Retina (tissue), 1 donor: ENCODE data around the gene DISC1.
"Not testable (repeated sequence)": the region's sequence is repeated elsewhere in the genome, so short reads cannot be mapped to it uniquely, and the experiment has no call there.

Experiments
- DNase-seq: peaks from one replicate; pipeline ENCODE4 v3.0.0-alpha.2; 2016

The DISC1 gene

DNA sequence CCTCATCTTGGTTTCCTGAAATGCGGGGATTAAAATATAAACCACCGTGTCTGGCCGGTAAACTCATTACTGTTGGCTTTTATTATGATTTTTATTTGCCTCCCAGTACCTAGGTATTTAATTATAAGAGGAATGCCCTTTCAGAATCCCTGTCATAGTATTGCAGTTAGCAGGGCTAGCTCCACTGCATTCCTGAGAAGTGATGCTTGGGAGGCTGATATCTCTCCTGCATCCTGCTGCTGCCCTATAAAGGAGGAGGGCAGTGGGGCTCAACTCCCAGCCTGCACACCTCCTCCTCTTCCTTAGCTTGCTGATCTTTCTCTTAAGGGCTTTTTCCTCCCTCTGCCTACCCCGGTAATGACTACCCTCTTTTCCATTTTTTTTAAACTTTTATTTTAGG is 19.9 kb upstream of the DISC1 start:
- DNase-seq, result no peak

DNA sequence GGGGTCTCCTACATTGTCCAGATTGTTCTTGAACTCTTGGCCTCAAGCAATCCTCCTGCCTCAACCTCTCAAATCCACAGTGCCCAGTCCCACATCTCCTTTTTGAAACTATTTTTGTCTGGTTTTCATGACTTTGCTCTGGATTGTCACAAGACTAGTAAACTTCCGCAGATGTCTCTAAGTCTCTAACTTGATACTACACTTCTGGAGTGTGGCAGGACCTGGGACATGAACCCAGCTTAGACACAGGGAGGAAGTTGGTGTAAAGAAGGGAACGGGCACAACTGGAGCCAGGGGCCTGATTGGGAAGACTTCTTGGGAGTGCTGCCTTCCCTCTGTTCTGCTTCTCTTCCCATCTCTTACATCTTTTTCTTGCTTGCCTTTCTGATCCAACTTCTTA is 16.2 kb upstream of the DISC1 start:
- no peak for DNase-seq

DNA sequence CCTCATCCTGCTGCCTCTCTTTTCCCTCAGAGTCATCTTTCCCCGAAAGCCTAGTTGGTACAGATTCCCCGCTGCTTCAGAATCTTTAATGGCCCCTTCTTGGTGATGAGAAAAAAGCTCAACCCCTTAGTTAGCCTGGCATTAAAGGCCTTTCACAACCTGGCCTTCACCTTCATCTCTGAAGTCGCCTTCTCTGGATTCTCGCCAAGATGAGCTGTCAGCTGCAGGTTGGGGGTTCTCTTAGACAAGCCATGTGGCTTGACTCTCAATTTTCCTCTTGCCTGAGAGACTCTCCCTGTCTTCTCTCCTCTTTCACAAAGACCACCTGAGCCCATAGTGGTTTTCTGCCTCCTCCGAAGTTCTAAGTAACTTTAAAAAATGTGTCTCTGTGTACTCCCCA is 15.5 kb upstream of the DISC1 start:
- DNase-seq, result no peak

DNA sequence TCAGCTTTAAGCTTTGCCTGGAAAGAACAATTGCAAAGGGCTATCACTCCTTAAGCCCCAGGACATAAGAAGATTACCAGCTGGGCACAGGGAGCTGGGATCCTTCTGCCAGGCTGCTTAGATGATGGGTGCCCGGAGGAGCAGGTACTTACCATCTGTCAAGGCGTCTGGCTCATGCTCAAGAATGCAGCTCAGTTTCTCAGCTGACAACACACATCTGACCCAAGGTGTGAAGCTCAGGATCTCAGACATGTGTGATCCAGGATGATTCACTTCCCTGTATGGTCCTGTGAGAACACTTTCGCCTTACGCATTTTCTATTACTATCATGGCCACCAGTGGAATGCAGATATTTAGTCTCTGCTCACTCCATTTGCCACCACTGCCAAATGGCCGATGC is 14.7 kb upstream of the DISC1 start:
- DNase-seq, result no peak

DNA sequence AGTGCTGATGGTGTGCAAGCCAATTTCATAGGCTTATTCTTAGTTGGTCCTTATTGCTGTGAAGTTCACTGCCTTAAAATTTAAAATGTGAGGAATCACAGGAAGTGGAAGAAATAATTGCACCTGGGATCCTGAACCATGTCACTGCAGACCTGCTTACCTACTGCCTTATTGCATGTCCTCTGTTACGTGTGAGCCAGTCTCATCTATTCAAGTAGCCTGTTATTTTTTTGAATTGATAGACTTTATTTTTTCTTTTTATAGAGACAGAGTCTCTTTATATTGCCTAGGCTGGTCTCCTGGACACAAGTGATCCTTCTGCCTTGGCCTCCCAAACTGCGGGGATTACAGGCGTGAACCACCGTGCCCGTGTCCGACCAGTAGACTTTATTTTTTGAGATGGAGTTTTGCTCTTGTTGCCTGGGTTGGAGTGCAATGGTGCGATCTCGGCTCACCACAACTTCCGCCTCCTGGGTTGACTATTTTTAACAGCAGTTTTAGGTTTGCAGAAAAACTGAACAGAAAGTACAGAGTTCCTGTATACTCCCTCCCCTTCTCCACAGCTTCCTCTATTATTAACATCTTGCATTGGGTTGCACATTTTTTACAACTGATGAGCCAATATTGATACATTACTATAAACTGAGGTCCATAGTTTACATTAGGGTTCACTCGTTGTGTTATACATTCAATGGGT is 14.0 kb upstream of the DISC1 start:
- DNase-seq, result no peak

DNA sequence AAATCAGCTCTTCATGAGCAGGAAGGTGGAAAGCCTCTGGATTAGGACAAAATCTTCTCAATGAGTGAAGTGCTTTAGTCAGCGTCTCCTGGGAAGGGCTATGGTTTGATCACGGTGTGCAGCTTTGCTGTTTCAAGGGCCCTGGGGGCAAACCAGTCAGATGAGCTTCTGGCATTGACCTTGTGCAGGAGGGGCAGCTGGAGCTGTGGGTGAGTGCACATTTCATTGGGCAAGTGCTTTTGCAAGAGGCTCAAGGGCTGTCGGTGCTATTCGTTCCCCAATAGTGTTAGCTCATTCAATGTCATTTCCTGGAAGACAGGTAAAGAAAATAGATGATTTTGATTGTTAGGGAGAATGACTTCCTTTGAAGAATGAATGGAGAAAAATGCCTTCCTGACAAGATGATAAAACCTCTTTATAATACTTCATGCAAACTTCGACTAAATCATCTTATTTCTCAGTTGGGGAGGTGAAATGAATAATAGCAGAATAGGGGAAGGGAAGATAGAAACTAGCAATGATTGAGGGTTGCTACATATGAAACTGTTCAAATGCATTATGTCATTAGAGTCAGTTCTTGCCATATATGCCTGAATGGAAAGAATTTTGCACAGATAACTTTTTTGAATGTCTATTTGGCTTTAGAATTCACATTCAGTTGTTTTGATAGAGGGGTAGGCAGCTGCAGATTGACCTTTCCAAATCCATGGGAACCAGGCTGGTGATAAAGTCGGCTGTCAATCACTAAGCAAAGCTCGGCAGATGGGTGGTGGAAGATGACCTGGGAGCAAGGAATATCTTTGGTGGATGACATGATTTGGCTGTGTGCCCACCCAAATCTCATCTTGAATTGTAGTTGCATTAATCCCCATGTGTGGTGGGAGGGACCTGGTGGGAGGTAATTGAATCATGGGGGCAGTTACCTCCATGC is 12.9 kb upstream of the DISC1 start:
- no peak for DNase-seq

DNA sequence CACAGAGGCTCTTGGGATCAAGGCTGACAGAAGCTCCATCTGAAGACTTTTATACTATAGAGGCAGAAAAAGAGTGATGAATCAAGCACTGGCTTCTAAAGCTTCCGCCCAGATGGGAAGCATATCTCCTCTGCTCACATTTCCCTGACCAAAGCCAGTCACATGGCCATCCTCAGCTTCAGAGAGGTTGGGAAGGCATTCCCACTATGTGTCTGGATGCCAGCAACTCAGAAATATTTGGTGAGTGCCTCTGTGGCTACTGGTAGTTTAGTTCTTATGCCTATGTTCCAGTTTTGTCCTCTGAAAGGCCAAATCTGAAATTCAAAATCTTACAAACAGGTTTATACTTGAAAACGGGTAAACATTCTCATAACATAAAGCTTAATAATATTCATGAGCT is 9.9 kb upstream of the DISC1 start:
- no peak for DNase-seq

DNA sequence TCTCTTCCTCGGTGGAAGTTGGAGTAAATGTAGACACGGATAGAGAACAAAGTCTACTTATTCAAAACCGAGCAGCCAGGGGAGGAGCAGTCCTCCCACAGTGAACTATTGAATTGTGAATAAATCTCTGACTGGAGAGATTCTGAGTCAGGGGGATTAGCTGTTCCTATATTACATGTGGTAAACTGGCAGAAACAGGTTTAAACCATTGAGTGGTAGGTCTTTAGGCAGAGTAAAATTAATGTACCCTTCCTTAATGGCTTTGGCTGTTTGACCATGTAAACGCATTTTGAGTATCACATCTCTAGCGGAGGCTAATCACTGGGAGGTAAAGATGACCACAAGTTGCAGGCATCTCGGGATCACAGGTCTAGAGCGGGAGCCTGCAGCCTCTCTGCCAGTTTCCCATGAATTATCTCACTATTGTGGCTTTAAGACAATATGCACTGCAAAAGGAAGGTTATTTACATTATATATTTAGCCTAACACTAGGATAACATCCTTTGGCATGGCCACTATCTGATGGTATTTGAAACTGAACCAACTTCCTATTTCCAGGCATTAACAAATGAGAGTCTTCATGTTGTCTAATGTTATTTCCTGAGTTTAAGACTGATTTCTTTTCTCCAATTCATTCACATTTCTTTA is 7.9 kb upstream of the DISC1 start:
- DNase-seq, result no peak

DNA sequence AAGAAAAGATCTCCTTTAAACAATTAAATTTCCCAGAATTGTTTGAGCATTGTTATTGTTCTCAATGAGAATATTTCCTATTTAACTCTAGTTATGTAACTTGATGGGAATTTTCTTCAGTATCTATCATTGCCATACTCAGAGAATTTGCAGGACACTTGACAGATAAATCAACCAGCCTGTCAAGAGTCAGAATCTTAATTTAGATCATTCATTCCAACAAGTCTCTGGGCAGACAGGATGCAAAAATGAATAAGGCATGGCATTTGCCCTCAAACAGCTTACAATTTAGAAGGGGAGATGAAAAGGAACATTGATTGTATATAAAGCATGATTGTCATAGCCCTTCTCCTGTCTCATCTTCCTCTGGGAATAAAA is 7.3 kb upstream of the DISC1 start:
- no peak for DNase-seq

DNA sequence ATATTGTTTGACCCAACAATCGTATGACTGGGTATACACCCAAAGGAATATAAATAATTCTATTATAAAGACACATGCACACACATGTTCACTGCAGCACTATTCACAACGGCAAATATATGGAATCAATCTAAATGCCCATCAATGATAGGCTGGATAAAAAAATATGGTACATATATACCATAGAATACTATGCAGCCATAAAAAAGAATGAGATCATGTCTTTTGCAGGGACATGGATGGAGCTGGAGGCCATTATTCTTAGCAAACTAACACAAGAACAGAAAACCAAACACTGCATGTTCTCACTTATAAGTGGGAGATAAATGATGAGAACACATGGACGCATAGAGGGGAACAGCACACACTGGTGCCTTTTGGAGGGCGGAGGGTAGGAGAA is 1.5 kb upstream of the DISC1 start:
- not testable (repeated sequence) for DNase-seq

DNA sequence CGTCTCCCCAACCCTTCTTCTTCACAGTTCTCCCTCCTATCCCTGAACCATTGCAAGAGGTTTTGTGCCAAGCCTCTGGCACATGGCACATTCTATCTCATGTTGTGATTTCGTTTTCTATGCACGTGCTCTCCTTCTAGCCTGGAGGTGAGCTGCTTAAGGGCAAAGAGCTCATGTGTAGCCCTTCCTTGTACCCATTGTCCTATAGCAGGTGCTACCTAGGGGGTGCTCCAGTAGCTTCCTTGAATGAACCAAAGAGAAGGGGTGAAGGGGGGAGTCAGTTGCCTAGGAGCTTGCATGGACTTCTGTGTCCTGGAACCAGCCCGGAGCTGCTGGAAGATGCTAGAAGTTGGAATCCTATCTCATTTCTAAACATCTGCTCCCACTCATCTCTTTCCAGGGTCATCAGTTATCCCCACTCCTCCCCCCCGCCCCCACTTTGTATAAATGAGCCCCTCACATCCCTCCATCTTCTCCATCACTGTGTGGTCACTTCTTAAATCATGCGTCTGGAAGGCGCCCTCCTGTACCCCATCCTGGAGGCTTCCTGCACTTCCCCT is 535 bp upstream of the DISC1 start:
- DNase-seq, result peak; percentile 20

DNA sequence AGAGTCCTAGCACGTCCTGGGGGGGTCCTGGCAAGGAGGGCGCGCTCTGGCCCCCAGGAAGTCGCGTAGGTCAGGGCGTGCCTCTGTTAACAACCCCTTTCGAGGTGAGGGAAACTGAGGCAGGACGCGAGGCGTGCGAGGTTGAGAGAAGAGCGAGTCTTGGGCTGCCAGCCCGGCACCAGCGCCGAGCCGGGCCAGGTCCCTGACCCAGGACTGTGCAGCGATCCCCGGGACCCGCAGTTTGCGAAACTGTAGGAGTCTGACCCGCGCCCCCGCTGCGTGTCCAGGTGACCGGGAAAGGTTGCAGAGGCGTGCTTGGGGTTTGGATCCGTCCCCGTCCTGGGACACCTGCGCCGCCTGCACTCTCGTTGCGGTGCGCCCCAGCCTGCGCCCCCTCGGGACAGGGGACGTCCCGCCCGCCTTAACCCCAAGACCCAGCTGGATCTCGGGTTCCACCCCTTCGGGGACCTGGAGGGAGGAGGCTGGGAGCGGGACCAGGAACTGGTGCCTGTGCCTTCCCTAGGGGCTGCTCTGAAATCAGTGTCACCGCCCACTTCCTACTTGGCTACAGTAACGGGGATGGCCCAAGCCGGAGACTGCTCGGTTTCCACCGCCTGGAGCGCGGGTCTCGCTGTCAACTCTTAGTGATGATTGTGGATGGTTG is 493 bp downstream of the DISC1 start:
- DNase-seq, result peak; percentile 58

DNA sequence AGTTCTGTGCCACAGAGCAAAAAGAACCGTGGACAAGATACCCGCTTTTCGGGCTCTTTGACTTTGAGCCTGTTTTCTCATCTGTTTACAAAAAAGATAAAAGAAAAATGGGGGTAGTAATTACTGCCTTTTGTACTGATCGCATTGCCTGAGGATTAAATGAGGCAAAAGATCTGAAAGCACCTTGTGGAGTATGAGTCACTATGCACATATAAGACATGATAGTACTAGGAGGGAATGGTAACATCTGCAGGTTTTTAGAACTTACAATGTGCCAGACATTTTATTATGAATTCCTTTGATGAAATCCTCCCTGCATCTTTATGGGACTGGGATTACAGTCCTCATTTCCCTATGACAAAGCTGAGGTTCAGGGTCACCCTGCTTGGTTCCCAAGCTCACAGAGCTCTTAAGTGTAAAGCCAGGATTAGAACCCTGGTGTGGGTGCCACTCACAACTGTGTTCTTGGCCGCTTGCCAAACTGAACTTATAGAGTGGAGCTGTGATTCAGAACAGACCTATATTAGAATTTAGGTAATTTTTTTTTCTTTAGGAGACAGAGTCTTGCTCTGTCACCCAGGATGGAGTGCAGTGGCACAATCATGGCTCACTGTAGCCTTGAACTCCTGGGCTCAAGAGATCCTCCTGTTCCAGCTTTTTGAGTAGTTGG is 1.8 kb downstream of the DISC1 start:
- no peak for DNase-seq

DNA sequence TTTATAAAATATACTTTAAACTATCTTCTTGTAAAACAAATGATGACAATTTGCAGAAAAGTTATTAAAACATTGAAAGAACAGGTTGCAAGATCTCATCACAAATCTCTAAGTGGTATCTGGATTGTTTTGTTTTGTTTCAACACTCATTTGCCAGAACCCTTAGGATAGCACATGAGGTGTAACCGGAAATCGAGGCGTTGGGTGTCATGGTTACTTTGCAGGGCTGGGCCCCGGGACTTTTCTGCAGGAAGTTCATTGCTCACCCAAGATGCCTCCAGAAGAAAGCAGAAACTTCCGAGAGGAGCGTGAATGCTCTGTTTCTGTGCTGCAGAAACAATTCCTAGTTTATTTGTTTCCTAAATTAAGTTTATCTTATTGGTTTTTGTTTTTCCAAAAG is 2.5 kb downstream of the DISC1 start:
- DNase-seq, result no peak

DNA sequence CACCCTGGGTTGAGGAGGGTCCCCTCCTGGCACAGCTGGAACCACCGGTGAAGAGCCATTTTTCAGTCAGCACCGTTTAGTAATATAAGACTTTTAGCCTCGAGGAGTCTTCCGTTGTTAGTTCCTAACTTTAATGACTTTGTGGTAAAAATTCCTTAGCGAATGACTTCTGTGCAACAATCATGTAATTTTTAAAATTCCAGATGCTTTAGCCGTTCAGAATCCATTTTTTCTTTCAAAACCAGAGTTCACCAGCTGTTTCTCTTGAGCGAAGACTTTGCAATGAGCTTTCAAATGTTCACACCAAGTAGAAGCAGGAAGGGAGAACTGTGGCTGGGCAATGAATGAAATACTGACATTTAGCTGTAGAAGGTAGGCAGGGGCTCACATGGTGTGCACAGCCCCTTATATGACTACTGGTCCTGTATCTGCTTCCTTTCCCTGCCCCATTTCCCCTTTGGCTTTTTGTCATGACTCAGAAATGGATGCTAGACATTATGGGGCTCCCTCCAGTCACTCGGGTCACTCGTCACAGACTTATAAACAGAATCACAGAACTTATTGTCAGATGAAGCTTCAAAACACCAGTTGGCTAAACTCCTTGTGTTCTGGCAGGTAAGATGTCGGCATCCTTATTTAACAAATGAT is 4.1 kb downstream of the DISC1 start:
- no peak for DNase-seq

DNA sequence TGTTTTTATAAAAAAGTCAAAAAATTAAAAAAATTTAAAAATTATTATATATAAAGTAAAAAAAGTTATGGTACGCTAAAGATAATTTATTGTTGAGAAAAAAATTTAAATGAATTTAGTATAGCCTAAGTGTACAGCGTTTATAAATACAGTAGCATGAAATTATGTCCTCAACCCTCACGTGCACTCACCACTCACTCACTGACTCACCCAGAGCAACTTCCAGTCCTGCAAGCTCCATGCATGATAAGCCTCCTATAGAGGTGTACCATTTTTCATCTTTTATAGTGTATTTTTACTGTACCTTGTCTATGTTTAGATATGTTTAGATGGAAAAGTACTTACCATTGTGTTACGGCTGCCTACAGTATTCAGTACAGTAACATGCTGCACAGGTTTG is 5.1 kb downstream of the DISC1 start:
- DNase-seq, result no peak

DNA sequence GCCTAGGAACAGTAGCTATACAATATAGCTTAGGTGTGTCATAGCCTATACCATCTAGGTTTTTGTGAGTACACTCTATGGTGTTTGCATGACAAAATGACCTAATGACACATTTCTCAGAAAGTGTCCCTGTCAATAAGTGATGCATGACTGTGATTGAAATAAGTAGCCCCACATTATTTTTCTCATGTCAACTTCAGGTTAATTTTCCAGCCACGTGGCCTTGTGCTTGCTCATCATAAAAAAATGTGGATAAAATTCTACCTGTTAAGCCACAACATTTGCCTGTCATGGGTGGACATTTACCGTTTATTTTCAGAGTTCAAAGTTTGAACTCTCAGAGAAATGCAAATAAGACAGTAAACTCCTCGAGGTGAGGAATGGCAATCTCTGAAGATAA is 5.5 kb downstream of the DISC1 start:
- no peak for DNase-seq

DNA sequence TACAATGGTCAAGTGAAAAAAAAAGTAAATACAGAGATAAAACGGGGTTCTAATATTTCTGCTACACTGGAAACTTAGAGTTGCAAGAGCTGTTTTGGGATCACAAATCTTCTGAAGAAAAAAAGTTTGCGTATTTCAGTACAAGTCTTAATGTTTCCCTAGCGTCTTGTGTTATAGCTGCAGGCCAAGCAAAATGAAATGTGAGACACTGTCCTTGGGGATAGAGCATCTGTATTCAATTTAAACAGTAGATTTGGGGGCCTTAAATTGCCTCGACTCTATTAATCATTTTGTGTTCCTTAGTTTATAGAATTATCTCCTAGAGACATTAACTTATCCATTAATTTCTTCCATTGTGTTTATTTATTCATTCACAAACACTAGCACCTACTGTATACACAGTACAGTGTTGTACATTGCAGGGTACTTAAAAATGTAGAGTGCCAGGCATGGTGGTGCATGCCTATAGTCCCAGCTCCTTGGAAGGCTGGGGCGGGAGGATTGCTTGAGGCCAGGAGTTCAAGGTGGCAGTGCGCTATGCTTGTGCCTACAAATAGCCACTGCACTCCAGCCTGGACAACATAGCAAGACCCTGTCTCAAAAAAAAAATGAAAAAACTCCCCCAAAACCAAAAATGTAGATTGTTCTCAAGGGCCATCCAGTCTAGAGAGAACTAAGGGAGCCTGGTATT is 7.9 kb downstream of the DISC1 start:
- no peak for DNase-seq

DNA sequence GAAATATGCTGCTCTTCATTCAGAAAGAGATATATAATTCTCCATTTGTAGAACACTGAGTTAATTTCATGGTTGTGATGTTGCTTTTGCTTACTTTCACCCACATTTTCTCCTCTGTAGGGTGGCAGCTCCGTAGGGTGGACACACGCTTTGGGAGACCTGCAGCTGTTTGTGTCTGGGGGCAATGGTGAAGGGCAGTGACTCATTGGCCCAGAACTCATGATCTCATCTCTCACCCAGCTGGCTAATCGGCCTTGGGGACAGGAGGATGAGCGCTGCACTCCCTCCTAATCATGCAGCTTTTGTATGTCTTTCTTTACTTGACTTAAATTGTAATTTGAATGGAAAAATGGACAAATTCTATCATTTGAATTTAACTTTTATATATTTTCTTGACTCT is 9.6 kb downstream of the DISC1 start:
- peak; percentile 15 for DNase-seq

DNA sequence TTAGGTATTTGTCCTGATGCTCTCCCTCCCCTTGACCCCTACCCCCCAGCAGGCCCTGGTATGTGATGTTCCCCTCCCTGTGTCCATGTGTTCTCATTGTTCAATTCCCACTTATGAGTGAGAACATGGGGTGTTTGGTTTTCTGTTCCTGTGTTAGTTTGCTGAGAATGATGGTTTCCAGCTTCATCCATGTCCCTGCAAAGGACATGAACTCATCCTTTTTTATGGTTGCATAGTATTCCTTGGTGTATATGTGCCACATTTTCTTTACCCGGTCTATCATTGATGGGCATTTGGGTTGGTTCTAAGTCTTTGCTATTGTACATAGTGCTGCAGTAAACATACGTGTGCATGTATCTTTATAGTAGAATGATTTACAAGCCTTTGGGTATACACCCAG is 10.3 kb downstream of the DISC1 start:
- DNase-seq, result not testable (repeated sequence)

DNA sequence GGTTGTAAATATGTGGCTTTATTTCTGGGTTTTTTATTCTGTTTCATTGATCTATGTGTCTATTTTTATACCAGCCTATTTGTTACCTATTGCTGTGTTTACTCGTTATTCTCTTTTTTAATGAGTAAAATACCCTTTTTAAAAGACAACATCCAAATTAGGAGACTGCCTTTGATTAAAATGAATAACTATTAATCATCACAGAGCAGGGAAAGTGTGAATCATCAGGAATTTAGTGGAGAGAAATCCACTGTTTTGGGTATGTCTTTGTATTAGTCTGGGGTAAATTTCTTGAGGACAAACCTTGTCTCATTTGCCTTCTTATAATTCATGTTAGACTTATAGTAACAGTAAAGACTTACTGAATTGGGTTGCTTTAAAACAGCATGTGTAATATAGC is 12.1 kb downstream of the DISC1 start:
- no peak for DNase-seq
